GM12801 (cell line): ENCODE data around the gene PRPF19.

ENCODE experiments used
- CTCF ChIP-seq: IDR thresholded peaks from one replicate; pipeline ENCODE4 v1.5.1; 2011; ENCODE audit warnings: control low read depth; ENCODE audit not compliant: insufficient read length; ENCODE audit errors: extremely low read depth

PRPF19 gene

GRCh38 chr11:60916669-60917206 is 10.4 kb upstream of the PRPF19 start:
- no peak for TF ChIP-seq CTCF

GRCh38 chr11:60915248-60915914 is 9.0 kb upstream of the PRPF19 start:
- TF ChIP-seq CTCF: no peak

GRCh38 chr11:60914633-60915247 is 8.4 kb upstream of the PRPF19 start:
- TF ChIP-seq CTCF: no peak

- TF ChIP-seq CTCF: no peak
Observed at GRCh38 chr11:60913793-60914632, 7.6 kb upstream of the PRPF19 start, which contains the start of gene TMEM109. TSS of gene TMEM109 (plus strand) at chr11:60914158. CDS start at chr11:60919694, 5,536 bp downstream.

GRCh38 chr11:60912851-60913528 is 6.6 kb upstream of the PRPF19 start:
- TF ChIP-seq CTCF: no peak

GRCh38 chr11:60912223-60912850 is 6.0 kb upstream of the PRPF19 start:
- TF ChIP-seq CTCF: no peak
